ENCODE results near the gene PRKAR1B.

PRKAR1B gene

GRCh38 chr7:549066-549890 is 177.8 kb downstream of the PRKAR1B start:
- FAIRE-seq (no peak), DNase-seq (ENCODE audit: insufficient read length, low spot score) (no peak)

GRCh38 chr7:548401-548800 is 178.7 kb downstream of the PRKAR1B start:
- FAIRE-seq (no peak), DNase-seq (ENCODE audit: insufficient read length, low spot score) (no peak)

- FAIRE-seq (no peak), DNase-seq (ENCODE audit: insufficient read length, low spot score) (no peak)
Measured at GRCh38 chr7:545470-545869, 181.6 kb downstream of the PRKAR1B start.

DNA sequence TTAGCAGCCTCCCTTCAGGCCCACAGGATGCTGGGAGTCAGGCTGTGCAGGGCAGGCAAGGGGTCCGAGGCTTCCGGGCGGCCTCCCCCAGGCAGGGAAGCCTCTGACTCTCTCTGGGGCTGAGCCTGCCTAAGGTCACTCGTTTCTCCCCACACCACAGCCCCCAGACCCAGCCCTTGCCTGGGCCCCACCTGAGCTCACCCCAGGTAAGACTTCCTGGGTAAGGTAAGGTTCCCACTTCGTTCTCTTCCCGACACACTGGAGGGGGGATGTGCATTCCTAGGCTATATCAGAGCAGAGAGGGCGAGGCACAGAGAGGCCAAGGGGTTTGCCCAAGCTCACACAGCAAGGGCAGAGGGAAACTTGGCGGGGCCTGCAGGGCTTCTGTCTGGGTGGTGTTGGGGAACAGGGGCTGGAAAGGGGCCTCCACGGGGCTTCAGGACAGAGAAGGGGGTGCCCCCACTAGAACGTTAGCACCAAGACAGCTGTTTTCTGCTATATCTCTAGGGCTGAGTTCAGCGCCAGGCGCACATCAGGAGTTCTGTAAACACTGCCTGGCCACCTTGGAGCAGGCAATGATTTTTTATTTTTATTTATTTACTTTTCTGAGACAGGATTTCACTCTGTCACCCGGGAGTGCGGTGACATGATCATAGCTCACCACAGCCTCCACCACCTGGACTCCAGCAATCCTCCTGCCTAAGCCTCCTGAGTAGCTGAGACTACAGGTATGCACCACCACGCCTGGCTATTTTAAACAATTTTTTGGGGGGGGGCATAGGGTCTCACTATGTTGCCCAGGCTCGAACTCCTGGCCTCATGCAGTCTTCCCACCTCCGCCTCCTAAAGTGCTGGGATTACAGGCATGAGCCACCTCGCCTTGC is 182.5 kb downstream of the PRKAR1B start:
- no peak for DNase-seq (ENCODE audit: insufficient read length, low spot score)
- FAIRE-seq: no peak

DNA sequence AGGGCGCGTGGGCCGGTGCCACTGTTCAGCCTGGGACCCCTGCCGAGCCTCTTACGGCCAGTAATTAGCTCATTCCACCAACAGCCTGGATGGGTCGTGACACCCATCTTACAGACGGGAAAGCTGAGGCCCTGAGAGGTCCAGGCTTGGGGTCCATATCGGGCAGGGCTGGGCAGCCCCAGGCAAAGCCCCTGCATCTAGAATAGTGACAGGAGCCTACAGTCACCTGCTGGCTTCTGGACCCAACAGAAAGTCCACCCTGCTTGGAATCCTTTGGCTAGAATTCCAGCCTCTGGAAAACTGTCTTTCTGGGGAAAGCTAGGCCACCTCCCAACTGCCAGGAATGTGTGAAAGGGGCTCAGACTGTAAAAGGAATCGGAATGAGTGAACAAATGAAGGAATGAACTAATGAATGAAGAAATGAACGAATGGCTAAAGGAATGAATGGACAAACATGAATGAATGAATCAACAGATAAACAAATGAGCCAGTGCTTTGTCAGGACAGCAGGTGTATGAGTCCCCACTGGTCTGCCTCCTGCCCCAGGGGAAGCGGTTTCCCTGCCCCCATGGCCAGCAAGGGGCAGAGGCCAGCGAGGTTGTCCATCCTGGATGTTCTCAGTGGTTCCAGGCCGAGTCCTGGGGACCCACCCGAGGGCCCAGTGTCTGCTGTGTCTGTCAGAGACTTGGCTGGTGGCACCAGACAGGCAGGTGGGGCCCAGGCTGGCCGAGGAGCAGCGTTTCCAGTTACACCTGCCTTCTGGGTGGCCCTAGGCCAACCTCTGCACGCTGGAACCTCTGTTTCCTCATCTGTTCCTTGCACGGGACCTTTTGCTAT is 183.4 kb downstream of the PRKAR1B start:
- DNase-seq (ENCODE audit: insufficient read length, low spot score) (no peak), FAIRE-seq (no peak)

- FAIRE-seq: no peak
- DNase-seq (ENCODE audit: insufficient read length, low spot score): no peak
Measured at GRCh38 chr7:542713-543500, 184.2 kb downstream of the PRKAR1B start.

GRCh38 chr7:542131-542712 is 184.9 kb downstream of the PRKAR1B start:
- DNase-seq (ENCODE audit: insufficient read length, low spot score) (no peak), FAIRE-seq (no peak)

DNA sequence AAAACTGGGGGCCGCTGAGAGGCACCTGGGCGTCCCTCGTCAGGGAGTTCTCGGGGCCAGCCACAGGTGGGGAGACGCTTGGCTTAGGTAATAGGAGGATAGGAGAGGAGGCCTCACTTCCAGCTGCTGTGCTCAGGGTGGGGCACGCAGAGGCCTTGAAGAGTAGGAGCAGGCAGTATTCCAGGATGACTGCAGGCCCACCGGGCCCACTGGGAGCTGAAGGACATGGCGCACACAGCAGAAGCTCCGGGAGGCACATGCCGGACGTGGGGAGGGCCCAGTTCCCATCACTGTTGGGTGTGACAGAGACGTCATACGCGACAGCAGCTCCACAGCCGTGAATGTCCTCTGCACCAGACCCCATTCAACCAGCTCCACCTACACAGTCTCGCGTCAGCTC is 185.4 kb downstream of the PRKAR1B start:
- DNase-seq (ENCODE audit: insufficient read length, low spot score) (no peak), FAIRE-seq (no peak)

GRCh38 chr7:540997-541396 is 186.1 kb downstream of the PRKAR1B start:
- FAIRE-seq (no peak), DNase-seq (ENCODE audit: insufficient read length, low spot score) (no peak)

DNA sequence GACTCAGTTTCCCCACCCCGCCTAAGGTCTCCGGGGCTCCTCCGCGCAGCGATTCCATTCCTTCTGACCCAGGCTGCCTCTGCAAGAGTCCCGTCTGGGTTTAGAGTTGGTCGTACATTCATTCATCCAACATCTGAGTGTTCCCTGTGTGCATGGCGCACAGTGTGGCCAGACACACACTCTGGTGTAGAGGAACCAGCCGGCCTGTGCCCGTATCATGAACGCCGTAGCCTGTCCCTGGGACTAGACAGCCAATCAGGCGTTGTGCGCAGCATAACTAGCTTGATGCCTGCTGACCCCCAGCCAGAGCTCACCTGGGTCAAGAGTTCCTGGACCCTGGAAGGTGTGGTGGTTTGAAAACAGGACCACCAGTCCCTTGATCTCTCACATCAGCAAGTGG is 186.5 kb downstream of the PRKAR1B start:
- FAIRE-seq (no peak), DNase-seq (ENCODE audit: insufficient read length, low spot score) (no peak)

- FAIRE-seq (no peak), DNase-seq (ENCODE audit: insufficient read length, low spot score) (no peak)
Measured at GRCh38 chr7:539731-540411, 187.2 kb downstream of the PRKAR1B start.

GRCh38 chr7:538764-539685 is 188.1 kb downstream of the PRKAR1B start:
- no peak for DNase-seq (ENCODE audit: insufficient read length, low spot score)
- FAIRE-seq: no peak

GRCh38 chr7:537911-538634 is 189.0 kb downstream of the PRKAR1B start:
- DNase-seq (ENCODE audit: insufficient read length, low spot score) (no peak), FAIRE-seq (no peak)

DNA sequence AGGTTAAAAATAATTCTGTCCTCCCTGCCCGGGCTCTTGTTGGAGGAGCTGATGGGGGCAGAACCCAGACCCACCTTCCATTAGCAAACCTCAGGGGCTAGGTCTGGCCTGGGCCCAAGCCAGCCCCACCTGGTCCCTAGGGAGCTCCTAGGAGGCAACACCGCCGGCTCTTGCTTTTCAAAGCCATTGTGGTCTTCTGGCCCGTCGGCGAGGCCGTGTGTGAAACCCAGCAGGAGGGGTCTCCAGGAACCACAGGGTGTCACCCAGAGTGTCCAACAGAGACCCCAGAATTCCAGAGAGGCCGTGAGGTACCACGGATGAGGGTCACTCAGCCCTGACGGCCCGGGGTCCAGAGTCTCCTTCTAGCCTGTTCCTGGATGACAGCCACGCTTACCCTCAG is 190.8 kb downstream of the PRKAR1B start:
- FAIRE-seq (no peak), DNase-seq (ENCODE audit: insufficient read length, low spot score) (no peak)

GRCh38 chr7:534959-535358 is 192.1 kb downstream of the PRKAR1B start:
- DNase-seq (ENCODE audit: insufficient read length, low spot score) (no peak), FAIRE-seq (no peak)

DNA sequence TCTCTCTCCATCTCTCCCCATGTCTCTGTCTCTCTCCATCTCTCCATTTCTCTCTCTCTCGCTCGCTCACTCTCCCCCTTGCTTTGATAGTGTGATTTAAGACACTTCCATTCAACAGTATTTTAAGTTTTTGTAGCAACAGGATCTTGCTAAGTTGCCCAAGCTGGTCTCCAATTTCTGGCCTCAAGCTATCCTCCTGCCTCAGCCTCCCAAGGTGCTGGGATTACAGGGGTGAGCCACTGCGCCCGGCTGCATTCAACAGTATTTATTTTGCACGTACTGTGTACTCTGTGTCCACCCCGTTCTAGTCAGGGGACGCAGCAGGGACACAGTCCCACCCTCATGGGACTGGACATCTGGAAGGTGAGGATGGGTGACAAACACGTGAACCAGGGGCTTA is 193.0 kb downstream of the PRKAR1B start:
- DNase-seq (ENCODE audit: insufficient read length, low spot score) (no peak), FAIRE-seq (no peak)

DNA sequence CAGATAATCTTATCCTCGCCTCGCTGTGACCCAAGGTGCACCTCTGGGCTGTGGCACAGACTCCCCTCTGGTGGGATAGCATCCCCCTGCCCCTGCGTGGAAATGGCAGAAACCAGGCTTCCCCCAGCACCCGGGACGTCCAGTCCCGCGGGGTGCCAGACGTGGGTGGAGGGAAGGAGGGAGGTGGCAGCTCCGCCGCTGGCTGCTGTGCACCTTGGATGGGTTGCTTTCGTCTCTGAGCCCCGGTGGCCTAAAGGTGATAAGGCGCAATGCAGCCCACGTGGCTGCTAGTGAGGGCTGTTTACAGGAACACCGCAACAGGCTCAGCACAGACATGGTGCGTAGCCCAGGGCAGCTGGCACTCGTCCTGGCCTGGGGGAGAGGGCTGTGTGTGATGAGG is 193.8 kb downstream of the PRKAR1B start:
- no peak for FAIRE-seq
- DNase-seq (ENCODE audit: insufficient read length, low spot score): no peak
